Sigmoid colon (tissue), 4 donors: ENCODE results near the gene PTPN6.

Experiments
- EP300 ChIP-seq, 4 donors: sonication (generic); formaldehyde crosslinking; IDR thresholded peaks; one replicate each; pipeline ENCODE4 v1.6.1; 2017; ENCODE audit warnings: antibody characterized with exemption in 4 of 4
- POLR2A ChIP-seq, 2 donors: fragments of 450-650 bp; IDR thresholded peaks; one replicate each; pipeline ENCODE4 v1.6.1; 2016; ENCODE audit warnings: antibody characterized with exemption in 2 of 2, mild to moderate bottlenecking in 2 of 2, moderate library complexity in 2 of 2
- POLR2AphosphoS5 ChIP-seq, 4 donors: sonication (generic); formaldehyde crosslinking; IDR thresholded peaks; one replicate each; pipeline ENCODE4 v1.6.1; 2017; ENCODE audit warnings: antibody characterized with exemption in 4 of 4
- TF ChIP-seq, protein P1 (sequence below), 4 experiments: fragments of 450-650 bp in 3 of 4; fragments of 200-600 bp in 1 of 4; IDR thresholded peaks; one replicate each; pipeline ENCODE4 v1.5.1; 2016 to 2019; ENCODE audit warnings: antibody characterized with exemption in 4 of 4, mild to moderate bottlenecking in 3 of 4, moderate library complexity in 2 of 4

DNA sequence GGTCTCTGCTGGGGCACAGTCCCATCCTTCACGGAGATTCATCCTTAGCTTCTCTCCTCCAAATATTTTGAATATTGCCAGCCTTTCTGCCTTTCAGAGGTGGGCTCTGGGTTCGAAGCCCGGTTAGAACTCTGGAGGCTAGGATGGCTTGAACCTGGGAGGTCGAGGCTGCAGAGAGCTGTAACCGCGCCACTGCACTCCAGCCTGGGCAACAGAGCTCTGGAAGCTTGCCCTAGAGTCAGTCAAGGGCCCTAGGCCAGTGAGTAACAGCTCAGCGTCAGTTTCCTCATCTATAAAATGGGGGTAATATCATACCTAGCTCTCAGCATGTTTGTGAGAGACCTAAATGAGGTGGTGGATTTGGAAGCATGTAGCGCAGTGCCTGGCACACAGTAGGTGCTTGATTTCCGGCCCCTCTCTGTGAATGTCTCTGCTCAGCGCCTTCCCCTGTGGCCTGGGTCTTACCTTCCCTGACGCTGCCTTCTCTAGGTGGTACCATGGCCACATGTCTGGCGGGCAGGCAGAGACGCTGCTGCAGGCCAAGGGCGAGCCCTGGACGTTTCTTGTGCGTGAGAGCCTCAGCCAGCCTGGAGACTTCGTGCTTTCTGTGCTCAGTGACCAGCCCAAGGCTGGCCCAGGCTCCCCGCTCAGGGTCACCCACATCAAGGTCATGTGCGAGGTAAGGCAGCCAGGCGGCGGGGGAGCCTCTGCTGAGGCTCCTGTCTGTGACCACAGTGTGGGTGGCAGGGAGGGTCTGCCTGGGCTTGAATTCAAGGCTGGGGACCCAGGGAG, 3.4 kb downstream of the PTPN6 start:
- TF ChIP-seq, protein P1, sequence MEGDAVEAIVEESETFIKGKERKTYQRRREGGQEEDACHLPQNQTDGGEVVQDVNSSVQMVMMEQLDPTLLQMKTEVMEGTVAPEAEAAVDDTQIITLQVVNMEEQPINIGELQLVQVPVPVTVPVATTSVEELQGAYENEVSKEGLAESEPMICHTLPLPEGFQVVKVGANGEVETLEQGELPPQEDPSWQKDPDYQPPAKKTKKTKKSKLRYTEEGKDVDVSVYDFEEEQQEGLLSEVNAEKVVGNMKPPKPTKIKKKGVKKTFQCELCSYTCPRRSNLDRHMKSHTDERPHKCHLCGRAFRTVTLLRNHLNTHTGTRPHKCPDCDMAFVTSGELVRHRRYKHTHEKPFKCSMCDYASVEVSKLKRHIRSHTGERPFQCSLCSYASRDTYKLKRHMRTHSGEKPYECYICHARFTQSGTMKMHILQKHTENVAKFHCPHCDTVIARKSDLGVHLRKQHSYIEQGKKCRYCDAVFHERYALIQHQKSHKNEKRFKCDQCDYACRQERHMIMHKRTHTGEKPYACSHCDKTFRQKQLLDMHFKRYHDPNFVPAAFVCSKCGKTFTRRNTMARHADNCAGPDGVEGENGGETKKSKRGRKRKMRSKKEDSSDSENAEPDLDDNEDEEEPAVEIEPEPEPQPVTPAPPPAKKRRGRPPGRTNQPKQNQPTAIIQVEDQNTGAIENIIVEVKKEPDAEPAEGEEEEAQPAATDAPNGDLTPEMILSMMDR (IDR thresholded peaks at IDR 0.05): no peak
- no peak for TF ChIP-seq POLR2AphosphoS5 (IDR thresholded peaks at IDR 0.05)
- no peak for TF ChIP-seq POLR2A (IDR thresholded peaks at IDR 0.05)
- no peak for TF ChIP-seq EP300 (IDR thresholded peaks at IDR 0.05)
